Measurements from ENCODE around the gene CCL19.
A peak's percentile ranks its signal among the peaks of the same experiment; 100 is the strongest.

Gene CCL19

DNA sequence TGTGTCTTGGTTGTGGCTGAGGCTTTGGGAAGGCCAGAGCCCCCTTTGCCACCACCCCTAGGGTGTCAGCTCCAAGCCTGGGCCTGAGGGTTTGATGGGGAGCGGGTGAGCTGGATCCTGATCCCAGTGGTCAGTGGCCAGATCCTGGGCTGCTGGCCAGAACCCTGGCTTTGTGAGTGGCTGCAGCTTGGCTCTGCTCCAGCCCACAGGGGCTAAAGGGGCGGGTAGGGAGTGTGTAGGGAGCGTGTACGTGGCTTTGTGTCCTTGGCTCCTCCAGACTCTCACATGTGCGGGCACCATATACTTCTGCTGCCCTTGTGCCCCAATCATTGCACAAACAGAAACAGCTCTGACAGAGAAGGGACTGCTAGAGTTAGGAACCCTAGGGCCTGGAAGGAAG lies 40.3 kb downstream of the CCL19 start:
- H3K4me1 Mint-ChIP-seq, result peaks cover 26% of the 10 kb centered on the region
- no peak overlapping the region for H3K4me3 Mint-ChIP-seq
- H3K27me3 Mint-ChIP-seq, result peaks cover 4% of the 10 kb centered on the region
- no peaks in the 10 kb centered on the region for H3K9me3 Mint-ChIP-seq
- ATAC-seq (ENCODE audit: low read depth) (no peak), DNase-seq (ENCODE audit: low spot score in 2 of 2) (no peak)
- H3K36me3 Mint-ChIP-seq, result peaks cover 8% of the 10 kb centered on the region
- no peak overlapping the region for H3K27ac Mint-ChIP-seq

DNA sequence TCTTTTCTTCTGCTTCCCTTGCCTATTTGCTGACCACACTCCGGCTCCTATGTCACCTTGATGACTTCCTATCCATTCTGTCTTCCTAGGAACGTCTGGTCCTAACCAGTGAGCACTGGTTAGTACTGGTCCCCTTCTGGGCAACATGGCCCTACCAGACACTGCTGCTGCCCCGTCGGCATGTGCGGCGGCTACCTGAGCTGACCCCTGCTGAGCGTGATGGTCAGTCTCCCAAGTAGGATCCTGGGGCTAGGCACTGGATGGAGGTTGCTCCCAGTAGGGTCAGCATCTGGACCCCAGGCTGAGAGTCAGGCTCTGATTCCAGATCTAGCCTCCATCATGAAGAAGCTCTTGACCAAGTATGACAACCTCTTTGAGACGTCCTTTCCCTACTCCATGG lies 42.4 kb downstream of the CCL19 start:
- no peak overlapping the region for H3K27ac Mint-ChIP-seq
- no peaks in the 10 kb centered on the region for H3K27me3 Mint-ChIP-seq
- no peak for ATAC-seq (ENCODE audit: low read depth)
- peaks cover 24% of the 10 kb centered on the region for H3K4me1 Mint-ChIP-seq
- no peak for DNase-seq (ENCODE audit: low spot score in 2 of 2)
- no peaks in the 10 kb centered on the region for H3K9me3 Mint-ChIP-seq
- H3K4me3 Mint-ChIP-seq, result no peak overlapping the region
- peaks cover 5% of the 10 kb centered on the region for H3K36me3 Mint-ChIP-seq

DNA sequence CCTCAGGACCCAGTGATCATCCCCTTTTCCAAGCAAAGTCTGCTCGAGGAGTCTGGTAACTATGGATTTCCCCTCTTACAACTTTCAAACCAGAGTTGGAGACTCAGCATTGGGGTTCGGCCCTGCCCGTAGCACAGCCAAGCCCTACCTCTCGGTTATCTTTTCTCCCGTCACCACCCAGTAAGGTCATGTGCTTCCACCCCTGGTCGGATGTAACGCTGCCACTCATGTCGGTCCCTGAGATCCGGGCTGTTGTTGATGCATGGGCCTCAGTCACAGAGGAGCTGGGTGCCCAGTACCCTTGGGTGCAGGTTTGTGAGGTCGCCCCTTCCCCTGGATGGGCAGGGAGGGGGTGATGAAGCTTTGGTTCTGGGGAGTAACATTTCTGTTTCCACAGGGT lies 43.4 kb downstream of the CCL19 start:
- H3K4me1 Mint-ChIP-seq, result peaks cover 19% of the 10 kb centered on the region
- H3K27me3 Mint-ChIP-seq, result no peaks in the 10 kb centered on the region
- peaks cover 5% of the 10 kb centered on the region for H3K36me3 Mint-ChIP-seq
- DNase-seq (ENCODE audit: low spot score in 2 of 2) (no peak), ATAC-seq (ENCODE audit: low read depth) (no peak)
- no peak overlapping the region for H3K27ac Mint-ChIP-seq
- H3K4me3 Mint-ChIP-seq, result peak overlapping the region; percentile 96
- no peaks in the 10 kb centered on the region for H3K9me3 Mint-ChIP-seq

DNA sequence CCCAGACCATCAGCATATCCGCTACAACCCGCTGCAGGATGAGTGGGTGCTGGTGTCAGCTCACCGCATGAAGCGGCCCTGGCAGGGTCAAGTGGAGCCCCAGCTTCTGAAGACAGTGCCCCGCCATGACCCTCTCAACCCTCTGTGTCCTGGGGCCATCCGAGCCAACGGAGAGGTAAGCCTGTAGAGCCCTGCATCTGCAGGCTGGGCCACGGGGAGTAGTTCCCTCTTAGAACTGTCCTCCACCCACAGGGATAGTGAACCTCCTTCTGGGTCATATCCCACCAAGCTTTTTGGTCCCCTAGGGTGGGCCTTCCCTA lies 44.0 kb downstream of the CCL19 start:
- ATAC-seq (ENCODE audit: low read depth) (no peak), DNase-seq (ENCODE audit: low spot score in 2 of 2) (no peak)
- Mint-ChIP-seq H3K27me3 (no peaks in the 10 kb centered on the region), H3K4me3 (peak overlapping the region; percentile 96), H3K36me3 (peaks cover 5% of the 10 kb centered on the region), H3K27ac (peak overlapping the region; percentile 7), H3K4me1 (peaks cover 14% of the 10 kb centered on the region), H3K9me3 (no peaks in the 10 kb centered on the region)

DNA sequence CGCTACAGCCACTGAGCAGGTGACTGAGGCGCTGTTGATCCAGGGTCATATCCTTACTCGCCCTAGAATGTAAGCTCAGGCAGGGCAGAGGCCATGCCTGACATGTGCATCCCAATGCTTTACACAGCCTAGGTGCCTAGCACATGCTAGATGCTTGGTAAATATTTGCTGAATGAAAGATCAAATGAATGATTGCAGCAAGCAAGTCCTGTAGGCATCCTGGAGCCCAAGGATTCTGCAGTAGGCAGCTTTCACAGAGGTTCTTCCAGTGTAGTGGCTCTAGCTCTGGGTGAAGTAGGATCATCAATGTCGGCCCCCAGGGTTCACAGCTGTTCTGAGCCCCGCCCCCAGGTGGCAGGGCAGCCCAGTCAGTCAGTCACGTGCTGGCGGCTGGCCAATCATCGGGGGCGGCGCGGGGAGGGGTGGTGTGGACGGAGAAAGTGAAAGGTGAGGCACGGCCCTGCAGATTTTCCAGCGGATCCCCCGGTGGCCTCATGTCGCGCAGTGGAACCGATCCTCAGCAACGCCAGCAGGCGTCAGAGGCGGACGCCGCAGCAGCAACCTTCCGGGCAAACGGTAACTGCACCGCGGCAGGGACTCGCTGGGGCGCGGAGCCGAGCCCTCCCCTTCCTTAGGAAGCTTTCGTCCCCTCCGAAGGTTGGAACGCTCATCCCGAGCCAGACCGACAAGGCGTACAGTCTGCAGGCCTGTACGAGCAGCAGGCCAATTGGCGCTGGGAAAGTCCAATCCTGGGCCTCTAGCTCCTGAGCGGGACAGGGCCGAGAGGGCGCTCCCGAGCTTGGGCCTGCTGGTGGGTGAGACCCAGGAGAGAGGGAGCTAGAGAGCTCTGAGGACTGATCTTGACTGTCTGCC lies 44.6 kb downstream of the CCL19 start, which contains the start of gene GALT:
Gene GALT, plus strand, starts transcription at position 465 of the 873 bp plus-strand sequence. Its CDS starts 30 bp downstream, at position 495.
- Mint-ChIP-seq H3K27ac (peak within 1 kb of the TSS; percentile 75), H3K27me3 (no peaks in the 10 kb centered on the region), H3K4me3 (peak within 1 kb of the TSS; percentile 96), H3K36me3 (peaks cover 5% of the 10 kb centered on the region), H3K4me1 (peaks cover 14% of the 10 kb centered on the region), H3K9me3 (no peaks in the 10 kb centered on the region)
- peak; percentile 95 for ATAC-seq (ENCODE audit: low read depth)
- peak; percentile 84 to 95 for DNase-seq (ENCODE audit: low spot score in 2 of 2)

DNA sequence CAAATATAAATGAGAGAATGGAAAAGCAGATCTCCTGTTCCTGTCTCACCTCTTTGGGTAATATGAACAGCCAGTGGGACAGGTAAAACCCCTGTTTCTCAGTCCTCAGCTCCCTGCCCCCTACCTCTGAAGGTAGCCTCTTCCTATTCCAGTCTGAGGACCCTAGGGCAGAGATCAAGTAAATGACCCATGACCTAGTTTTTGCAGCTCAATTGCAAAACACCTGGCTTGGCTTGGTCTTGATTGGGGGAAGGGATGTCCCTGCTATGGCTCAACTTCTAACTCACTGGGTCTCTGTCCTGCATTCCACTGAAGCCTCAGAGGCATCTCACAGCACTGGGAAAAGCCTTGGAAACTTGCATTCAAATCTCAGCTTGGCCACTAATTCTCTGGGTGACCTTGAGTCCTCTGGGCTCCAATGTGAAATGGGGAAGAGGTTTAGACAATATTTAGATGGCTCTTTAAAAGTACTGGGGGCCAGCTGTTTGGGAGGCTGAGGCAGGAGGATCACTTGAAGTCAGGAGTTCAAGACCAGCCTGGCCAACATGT lies 46.2 kb downstream of the CCL19 start:
- H3K27ac Mint-ChIP-seq, result no peak overlapping the region
- no peaks in the 10 kb centered on the region for H3K27me3 Mint-ChIP-seq
- H3K36me3 Mint-ChIP-seq, result peaks cover 5% of the 10 kb centered on the region
- DNase-seq (ENCODE audit: low spot score in 2 of 2) (no peak), ATAC-seq (ENCODE audit: low read depth) (no peak)
- H3K4me3 Mint-ChIP-seq, result no peak overlapping the region
- H3K4me1 Mint-ChIP-seq, result peaks cover 14% of the 10 kb centered on the region
- no peaks in the 10 kb centered on the region for H3K9me3 Mint-ChIP-seq

DNA sequence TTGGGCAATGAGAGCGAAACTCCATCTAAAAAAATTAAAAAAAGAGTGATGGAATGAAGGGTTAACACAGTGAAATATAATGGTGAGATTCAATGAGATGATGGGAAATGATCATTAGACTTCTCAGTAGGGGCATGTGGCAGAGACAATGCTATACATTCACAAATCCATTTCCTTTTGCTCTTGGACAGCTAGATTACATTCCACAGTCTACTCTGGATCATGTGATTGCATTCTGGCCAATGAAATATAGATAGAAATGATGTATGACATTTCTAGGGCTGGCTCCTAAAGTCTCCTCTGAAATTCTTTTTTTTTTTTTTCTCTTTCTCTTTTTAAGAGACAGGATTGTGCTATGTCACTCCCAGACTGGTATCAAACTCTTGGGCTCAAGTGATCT lies 48.4 kb downstream of the CCL19 start:
- DNase-seq (ENCODE audit: low spot score in 2 of 2), result no peak
- Mint-ChIP-seq H3K4me1 (peaks cover 17% of the 10 kb centered on the region), H3K4me3 (no peak overlapping the region), H3K27me3 (no peaks in the 10 kb centered on the region), H3K9me3 (no peaks in the 10 kb centered on the region), H3K36me3 (no peaks in the 10 kb centered on the region), H3K27ac (no peak overlapping the region)
- no peak for ATAC-seq (ENCODE audit: low read depth)

Measured in memory B cell (primary cell).